ENCODE data around the gene KIF11.
"Not testable (repeated sequence)": the region's sequence is repeated elsewhere in the genome, so short reads cannot be mapped to it uniquely, and the experiment has no call there.

Gene KIF11
- 4.3 to 11.2 (median 7.2) reads per million in 4 donors for total RNA-seq

DNA sequence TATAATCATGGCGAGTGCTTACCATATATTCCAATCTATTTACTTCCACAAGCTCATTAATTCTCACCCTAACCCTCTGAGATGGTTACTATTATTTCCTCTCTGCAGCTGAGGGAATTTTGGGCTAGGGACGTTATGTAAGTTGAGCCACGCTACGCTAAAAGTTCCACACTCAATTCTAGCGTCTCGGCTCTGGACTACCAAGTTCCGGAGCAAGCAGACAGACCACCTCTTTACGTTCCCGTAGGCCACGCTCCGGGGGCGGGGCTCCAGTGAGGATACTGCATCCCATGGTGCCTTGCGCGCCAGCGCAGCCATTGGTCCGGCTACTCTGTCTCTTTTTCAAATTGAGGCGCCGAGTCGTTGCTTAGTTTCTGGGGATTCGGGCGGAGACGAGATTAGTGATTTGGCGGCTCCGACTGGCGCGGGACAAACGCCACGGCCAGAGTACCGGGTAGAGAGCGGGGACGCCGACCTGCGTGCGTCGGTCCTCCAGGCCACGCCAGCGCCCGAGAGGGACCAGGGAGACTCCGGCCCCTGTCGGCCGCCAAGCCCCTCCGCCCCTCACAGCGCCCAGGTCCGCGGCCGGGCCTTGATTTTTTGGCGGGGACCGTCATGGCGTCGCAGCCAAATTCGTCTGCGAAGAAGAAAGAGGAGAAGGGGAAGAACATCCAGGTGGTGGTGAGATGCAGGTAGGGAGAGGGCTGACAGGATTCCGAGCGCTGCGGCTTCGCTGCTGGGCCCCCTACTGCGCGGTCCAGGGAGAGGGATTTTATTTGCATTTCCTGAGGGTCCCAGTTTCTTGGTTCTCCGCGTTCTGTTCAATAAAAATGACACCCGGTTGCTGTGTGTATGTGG lies at the start of gene KIF11:
KIF11 (plus strand) TSS at position 370 of the 858 bp plus-strand sequence; CDS start at position 616, 246 bp downstream.
- peak; percentile 87 to 97 (median 92) for DNase-seq

DNA sequence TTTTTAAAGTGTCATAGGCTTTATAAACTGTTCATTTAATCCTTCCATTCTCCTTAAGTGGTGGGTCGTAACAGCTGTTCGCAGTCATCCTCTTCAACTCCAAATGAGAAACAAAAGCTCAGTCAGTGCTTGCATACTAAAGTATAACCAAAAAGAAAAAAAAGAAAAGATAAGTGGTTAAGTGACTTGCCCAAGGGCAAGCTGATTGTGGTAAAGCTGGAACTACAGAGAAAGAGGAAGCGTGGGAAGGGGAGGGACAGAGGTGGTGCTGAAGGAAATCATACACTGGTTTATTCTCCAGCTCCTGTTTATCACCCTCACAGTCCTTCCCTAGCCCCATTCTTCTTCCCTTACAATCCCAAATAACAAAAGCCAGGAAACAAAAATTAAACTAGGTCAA lies 48.6 kb upstream of the KIF11 start:
- no peak for DNase-seq

GRCh38 chr10:92545556-92545955 lies 47.4 kb upstream of the KIF11 start:
- no peak for DNase-seq

DNA sequence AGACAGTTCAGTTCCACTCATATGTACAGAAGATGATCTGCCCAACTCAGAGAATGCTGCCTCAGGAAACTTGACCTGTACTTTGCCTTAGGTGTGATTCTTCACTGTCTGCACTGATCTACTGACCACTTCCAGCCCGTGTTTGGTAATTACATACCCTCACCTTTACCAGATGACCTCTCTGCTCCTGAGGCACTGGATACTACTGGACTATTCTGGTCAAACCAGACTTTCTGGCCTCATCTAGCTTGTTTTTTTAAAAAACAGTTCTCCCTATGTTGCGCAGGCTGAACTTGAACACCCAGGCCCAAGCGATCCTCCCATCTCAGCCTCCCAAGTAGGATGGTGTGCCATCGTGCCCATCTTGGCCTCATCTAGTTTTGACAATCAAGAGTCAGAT lies 45.3 kb upstream of the KIF11 start:
- no peak for DNase-seq

- no peak for DNase-seq
Observed at GRCh38 chr10:92550924-92551323, 42.0 kb upstream of the KIF11 start.

- no peak for DNase-seq
Observed at GRCh38 chr10:92552310-92552709, 40.6 kb upstream of the KIF11 start.

DNA sequence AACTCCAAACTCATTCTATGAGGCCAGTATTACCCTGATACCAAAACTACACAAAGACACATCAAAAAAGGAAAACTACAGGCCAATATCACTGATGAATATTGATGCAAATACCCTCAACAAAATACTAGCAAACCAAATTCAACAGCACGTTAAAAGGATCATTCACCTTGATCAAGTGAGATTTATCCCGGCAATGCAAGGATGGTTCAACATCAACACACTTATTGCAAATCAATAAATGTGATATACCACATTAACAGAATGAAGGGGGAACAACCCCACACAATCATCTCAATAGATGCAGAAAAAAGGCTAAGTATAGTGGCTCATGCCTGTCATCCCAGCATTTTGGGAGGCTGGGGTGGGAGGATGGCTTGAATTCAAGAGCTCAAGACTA lies 39.0 kb upstream of the KIF11 start:
- no peak for DNase-seq

DNA sequence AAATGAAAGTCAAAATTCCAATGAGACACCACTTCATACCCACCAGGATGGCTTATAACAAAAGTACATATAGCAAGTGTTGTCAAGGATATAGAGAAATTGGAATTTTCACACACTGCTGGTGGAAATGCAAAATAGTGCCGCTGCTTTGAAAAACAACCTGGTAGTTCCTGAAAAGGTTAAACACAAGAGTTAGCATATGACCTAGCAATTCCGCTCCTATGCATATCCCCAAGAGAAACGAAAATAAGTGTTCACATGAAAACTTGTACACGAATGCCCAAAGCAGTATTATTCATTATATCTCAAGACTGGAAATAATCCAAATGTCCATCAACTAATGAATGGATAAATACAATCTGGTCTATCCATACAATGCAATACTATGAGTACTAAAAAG lies 33.9 kb upstream of the KIF11 start:
- no peak for DNase-seq

DNA sequence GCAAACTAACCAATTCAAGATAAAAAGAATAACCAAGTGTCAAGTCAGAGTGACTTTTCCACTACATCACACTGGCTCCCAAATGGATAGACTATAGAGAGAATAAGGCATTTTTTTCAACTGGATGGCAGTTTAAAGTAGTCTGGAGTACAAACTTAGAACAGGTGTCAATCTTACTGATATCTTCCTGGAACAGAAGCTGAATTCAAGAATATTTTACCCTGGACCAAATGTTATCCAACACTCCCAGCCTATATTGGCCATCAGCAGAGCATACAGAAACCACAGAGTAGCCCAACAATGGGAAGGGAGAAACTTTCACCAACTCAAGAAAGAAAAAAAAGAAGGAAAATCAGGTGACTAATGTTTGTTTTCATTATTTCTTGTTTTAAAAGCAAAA lies 30.5 kb upstream of the KIF11 start:
- DNase-seq: no peak

DNA sequence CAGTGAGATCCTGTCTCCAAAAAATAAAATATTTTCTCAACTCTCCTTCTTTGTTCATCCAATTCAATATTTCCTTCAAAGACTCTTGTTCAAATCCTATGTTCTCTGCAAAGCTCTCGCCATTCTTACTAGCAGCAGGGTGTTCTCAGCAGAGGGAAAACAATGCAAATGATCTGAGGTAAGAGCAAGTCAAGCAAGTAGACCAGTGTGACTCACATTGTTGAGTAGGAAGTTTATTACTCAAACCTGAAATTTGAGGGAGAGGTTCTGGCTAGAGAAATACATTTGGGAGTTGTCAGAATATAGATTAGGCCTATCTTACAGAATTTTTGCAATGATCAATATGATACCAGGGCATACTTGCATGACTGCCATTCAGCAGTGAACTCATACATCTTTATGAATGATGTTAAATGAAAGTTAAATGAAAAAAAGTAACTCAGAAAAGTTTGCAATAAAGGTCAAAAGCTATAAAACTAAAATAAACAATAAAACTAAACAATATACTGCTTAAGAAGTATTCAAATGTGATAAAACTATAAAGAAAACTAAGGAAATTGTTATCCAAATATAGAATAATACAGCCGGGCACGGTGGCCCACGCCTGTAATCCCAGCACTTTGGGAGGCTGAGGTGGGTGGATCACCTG lies 24.9 kb upstream of the KIF11 start:
- peak in 1 of 5 donors; percentile 17 for DNase-seq

DNA sequence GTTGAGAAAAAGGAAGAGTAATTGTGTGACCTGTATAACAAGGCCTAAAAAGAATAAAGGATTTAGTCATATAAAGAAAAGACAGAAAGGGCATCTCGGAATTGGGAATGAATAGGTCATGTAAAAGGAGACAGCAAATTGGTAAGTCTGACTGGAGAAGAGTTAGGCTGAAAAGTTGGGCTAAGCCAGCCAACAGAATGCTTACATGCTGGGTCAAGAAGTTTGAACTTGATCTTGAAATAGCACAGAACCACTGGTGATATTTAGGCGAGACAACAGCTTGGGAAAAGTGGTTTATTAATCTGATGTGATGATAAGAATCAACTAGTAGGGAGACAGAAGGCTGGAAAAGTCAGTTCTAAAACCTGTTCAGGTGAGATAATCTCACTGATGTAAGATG lies 23.9 kb upstream of the KIF11 start:
- DNase-seq: no peak

DNA sequence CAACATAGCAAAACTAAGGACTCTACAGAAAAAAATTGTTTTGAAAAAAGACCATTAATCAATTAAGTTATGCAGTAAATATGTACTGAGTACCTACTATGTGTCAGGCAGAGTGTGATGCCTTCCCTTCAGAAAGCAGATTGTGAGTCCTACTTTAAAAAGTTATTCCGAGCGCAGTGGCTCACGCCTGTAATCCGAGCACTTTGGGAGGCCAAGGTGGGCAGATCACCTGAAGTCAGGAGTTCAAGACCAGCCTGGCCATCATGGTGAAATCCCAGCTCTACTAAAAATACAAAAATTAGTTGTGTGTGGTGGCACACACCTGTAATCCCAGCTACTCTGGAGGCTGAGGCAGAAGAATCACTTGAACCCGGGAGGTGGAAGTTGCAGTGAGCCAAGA lies 23.3 kb upstream of the KIF11 start:
- not testable (repeated sequence) for DNase-seq

- DNase-seq: no peak
Observed at GRCh38 chr10:92571649-92572048, 21.3 kb upstream of the KIF11 start.

- DNase-seq: no peak
Observed at GRCh38 chr10:92572362-92573090, 20.4 kb upstream of the KIF11 start.

DNA sequence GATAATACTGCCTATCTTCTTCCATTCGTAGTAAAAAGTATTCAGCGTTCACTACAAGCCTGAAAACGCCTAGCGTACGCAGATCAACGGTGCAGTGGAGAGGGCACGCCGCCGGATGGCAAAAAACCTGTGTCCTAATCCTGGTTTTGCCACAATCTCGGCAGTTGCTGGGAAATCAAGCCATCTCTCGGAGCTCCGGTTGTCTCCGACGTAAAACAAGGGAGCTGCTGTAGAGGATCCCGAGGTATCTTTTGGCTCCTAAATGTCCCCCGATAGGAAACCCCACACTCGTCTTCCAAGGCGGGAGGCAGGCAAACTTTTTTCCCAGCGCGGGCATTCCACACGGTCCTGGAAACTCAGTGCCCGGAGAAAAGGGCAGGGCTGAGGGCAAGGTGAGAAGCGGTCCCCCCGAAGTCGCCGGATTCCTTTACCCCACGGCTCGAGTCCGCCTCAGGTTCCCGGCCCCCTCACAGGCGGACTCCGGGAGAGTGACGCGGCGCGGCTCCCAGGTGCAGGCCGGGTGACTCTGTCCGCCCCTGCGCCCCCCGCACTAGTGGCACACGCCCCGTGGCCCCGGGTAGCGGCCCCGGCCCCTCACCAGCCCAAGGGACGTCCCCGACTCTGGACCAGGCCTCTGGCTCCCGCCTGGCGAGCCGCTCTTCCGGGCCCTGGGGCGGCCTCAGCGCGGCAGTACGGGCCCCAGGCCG lies 19.7 kb upstream of the KIF11 start:
- DNase-seq: peak in 3 of 5 donors; percentile 18 to 54 (median 24)

- peak; percentile 64 to 90 (median 69) for DNase-seq
Observed at GRCh38 chr10:92573798-92574547, 19.0 kb upstream of the KIF11 start, which contains the start of gene IDE. TSS of gene IDE (minus strand) at chr10:92574093. CDS start at chr10:92574019, 74 bp downstream.

GRCh38 chr10:92574548-92575261 lies 18.2 kb upstream of the KIF11 start:
- DNase-seq: peak in 2 of 5 donors; percentile 2 to 38

DNA sequence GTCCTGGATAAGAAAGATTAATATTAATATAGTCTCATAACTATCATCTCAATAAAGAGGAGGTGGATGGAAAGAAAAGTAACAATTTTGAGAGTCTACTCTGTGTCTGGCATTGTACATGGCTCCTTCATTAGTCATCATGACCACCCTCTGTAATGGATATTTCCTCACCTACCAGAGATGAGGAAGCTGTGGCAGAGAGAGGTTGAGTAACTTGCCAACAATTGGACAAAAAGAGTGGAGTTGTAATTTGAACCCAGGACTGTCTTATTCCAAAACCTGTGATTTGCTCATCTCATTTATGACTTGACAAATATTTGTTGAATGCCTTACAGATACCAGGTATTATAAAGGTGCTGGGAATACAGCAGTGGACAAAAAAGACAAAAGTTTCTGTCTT lies 17.0 kb upstream of the KIF11 start:
- DNase-seq: no peak

- not testable (repeated sequence) for DNase-seq
Observed at GRCh38 chr10:92582347-92582746, 10.6 kb upstream of the KIF11 start.

DNA sequence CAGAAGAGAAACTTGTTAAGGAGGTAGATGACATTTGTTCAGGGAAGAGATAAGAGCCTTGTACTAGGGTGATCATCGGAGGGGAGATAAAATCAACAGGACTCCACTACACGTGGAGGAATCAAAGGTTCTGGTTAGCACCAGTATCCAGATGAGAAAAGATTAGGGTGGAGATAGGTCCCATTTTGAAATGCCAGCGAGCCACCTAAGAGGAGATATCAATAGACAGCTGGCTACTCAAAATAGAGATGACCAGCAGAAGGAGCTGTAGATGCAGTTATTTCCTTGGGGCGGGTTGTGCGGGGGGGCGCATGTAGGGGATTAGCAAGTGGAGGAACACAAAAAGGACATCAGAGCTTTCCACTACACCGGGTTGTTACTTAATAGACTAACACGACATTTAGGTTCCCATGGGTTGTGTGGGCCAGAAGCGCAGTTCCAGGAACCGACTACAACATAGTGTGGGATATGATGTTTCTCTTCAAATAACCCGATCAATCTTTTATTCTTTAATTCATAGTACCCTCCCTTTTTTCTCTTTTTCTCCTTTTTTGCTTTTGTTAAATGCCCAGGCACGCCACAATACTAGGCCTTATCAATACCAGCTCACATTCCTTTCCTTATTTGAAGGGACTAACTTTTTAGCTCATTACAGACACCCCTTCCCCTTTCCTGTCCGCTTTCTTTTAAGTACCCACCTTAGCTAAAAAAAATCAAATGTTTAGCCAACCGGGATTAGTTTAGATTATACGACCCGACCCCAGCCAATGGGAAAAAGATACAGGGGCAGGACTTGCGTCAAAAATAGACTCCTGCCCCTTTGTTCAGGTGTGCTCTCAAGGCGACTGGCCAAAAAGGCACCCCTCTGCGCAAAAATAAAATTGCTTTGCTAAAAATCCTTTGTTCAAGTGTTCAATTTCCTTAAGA lies 2.0 kb upstream of the KIF11 start:
- no peak for DNase-seq

Measured in T-helper 1 cell (primary cell).